GM19023 (cell line): ENCODE data around the gene EMC10.
"Not testable (repeated sequence)": the region's sequence is repeated elsewhere in the genome, so short reads cannot be mapped to it uniquely, and the experiment has no call there.

Experiments used
- ATAC-seq: cut with Tn5 transposase; IDR thresholded peaks from one replicate; pipeline ENCODE4 v1.9.1; 2021; ENCODE audit warnings: mild to moderate bottlenecking, moderate library complexity; ENCODE audit not compliant: unreplicated experiment

Gene EMC10

DNA sequence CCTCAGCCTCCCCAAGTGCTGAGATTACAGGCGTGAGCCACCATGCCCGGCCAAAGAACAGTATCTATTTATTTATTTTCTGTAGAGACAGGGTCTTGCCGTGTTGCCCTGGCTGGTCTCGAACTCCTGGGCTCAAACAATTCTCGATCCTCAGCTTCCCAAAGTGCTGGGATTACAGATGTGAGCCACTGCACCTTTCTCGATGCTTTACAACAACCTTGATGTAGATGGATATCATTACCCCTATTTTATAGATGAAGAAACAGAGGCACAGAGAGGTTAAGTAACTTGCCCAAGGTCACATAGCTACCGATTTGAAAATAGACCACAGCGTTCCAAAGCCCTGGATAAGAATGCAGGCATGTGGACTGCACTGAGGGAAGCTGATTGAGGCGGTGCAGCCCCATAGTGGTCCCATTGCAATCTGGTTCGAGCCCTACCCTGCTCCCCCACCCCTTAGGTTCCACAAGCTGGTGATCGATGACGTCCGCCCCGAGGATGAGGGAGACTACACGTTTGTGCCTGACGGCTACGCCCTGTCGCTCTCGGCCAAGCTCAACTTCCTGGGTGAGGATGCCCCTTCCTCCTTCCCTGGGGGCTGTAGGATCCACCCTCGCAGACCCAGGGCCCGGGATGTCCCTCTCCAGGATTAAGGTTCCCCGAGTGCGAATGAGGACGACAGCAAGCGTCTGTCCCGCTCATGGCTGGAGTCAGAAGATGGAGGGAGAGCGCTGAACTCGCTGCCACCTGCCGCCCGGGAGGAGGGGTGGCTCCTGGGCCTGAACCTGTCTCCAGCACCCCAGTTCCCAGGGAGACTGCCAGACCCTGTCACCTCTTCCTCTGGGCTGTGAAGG, 25.7 kb upstream of the EMC10 start:
- ATAC-seq = no peak

GRCh38 chr19:50451223-50451534, 25.1 kb upstream of the EMC10 start:
- no peak for ATAC-seq

DNA sequence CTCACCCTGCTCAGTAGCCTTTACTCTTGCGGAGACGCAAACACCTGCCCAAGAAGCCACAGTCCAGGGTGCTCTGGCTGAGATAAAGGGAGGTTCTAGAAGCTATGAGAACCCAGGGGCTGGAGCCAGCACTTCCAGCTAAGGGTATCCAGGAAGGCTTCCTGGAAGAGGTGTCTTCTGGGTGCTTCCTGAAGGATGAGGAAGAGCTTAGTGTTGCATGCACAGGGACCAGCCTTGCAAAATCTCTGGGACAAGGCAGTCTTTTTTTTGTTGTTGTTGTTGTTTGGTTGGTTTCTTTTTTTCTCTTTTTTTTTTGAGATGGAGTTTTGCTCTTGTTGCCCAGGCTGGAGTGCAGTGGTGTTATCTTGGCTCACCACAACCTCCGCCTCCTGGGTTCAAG, 23.1 kb upstream of the EMC10 start:
- no peak for ATAC-seq

DNA sequence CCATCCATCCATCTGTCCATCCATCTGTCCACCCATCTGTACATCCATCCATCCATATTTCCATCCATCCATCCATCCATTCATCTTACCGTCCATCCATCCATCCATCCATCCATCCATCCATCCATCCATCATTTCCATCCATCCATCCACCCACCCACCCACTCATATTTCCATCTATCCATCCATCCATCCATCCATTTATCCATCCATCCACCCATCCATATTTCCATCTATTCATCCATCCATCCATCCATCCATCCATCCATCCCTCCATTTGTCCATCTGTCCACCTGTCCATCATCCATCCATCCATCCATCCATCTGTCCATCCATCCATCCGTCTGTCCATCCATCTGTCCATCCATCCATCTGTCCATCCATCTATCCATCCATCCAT, 20.3 kb upstream of the EMC10 start:
- ATAC-seq = no peak

DNA sequence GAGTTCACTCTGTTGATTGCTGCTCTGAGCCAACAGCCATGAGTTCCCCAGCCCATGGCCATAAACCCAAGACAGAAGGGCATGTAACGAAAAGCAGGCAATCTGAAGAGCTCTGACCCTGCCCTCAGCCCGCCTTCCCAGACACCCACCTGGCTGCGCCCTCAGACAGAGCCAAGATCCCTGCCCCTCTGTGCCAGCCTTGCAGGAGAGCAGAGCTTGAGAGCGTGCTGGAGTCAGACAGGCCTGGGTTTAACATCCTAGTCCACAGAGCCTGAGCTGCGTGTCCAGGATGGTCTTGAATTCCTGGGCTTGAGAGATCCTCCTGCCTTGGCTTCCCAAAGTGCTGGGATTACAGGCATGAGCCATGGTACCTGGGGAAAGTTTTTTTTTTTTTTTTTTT, 19.0 kb upstream of the EMC10 start:
- no peak for ATAC-seq

GRCh38 chr19:50458396-50459066, 17.8 kb upstream of the EMC10 start:
- no peak for ATAC-seq

DNA sequence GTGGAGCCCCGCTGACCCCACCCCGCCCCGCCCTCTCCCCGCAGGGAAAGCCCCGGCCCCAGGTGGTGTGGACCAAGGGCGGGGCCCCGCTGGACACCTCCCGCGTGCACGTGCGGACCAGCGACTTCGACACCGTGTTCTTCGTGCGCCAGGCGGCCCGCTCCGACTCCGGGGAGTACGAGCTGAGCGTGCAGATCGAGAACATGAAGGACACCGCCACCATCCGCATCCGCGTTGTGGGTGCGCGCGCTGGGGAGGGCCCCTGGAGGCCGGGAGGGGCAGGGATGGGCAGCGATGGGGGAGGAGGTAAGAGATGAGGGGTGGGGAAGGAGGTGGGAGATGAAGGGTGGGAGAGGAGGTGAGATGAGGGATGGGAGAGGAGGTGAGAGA, 17.2 kb upstream of the EMC10 start:
- no peak for ATAC-seq

- ATAC-seq = no peak
These were observed 16.7 kb upstream of the EMC10 start for GRCh38 chr19:50459638-50460037.

GRCh38 chr19:50460161-50460765, 16.0 kb upstream of the EMC10 start:
- peak; percentile 56 for ATAC-seq

DNA sequence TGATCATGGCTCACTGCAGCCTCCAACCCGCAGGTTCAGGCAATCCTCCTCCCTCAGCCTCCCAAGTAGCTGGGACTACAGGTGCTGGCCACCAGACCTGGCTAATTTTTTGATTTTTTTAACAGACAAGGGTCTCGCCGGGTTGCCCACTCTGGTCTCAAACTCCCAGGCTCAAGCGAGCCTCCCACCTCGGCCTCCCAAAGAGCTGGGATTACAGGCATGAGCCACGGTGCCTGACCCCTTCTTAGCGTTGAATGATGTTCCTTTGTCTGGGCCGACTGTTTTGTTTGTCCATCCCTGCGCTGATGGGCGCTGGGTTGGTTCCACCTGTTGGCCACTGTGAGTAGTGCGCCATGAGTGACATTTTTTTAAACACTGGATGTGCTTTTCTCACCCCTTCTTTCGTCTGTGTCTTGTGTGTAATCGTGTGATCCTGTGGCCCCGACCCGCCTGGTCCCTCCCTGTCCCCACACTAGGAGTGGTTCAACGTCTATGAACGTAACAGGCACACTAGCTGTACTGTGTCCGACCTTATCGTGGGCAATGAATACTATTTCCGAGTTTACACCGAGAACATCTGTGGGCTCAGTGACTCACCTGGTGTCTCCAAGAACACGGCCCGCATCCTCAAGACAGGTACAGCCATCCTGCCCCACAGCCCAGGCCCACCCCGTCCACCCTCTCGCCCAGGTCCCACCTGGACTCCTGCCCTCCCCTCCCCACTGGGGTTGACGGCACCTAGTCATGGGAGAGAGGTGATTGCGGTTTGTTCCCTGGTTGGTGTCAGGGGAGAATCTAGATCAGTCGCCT, 15.0 kb upstream of the EMC10 start:
- ATAC-seq = no peak

- no peak for ATAC-seq
These were observed 13.3 kb upstream of the EMC10 start for GRCh38 chr19:50462970-50463369.

DNA sequence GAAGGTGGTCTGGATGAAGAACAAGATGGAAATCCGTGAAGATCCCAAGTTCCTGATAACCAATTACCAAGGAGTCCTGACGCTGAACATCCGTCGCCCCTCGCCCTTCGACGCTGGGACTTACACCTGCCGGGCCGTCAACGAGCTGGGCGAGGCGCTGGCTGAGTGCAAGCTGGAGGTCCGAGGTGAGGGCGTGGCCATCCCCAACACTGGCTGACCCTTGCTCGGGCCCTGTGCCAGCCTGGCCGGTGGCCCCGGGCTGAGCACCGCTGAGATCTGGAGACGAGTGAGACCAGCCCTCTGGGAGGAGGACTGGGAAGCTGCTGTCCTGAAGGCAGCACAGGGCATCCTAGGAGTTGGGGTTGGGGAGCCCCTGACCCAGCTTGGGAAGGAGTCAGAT, 12.0 kb upstream of the EMC10 start:
- ATAC-seq = no peak

DNA sequence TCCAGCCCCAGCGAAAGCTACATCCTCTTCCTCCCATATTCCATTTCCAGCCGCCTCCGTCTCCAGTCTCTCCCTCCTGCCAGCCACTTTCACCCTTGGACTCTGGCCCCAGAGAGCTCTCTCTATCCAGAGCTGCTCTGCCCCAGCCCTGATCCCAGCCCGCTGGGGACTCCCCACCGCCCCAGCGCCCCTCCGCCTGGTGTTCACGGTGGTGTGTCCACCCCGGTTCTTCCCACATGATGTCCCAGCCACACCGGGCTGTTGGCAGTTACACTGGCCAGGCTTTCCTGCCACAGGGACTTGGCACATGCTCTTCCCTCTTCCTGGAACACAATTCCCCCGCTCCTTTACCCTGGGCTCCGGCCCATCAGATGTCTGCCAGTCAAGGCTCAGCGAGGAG, 11.3 kb upstream of the EMC10 start:
- no peak for ATAC-seq

DNA sequence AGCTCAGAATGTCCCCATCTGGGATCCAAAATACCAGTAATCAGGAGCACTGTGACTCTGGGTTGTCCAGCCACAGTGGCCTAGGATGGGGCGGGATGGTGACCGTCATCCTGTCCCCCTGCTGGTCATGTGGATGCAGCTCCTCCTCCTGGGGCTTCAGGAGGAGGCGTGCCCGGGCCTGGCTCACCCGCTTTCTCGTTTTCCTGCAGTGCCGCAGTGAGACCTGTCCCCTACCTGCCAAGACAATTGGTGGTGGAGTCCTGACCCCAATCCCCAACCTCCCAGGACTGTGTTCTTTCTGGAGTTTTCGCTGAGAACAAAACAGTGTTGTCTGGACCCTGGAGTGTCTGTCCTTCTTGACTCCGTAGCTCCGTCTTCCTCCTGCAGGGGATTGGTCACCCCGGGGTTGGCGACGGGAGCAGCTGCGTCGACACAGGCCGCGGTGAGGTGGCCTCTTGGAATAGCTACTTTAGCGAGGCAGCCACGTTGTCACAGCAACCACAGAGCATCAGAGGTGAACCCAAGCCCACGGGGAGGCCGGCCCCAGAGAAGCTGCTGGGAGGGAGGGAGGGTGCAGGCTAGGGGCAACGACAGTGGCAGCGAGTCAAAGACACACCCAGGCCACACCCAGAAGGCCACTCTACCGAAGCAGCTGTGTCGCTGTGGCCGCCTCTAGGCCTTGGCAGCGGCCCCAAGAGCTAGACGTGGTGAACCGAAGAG, 10.2 kb upstream of the EMC10 start:
- no peak for ATAC-seq

DNA sequence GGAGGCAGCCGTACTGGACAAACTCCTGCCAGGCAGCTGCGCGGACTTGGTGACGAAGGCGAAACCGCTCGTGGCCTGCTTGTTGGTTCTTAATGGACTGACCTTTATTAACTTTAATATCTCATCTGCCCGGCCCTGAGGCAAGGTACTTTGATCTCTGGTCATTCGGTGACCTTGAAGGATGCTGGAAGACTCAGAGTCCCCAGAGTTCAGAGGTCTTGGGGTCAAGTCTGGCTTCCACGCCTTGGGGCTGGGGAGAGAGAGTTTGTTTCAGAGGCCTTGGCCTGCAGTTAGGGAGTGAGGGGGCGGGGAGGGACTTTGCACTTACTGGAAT, 9.6 kb upstream of the EMC10 start:
- ATAC-seq = no peak

GRCh38 chr19:50467566-50467965, 8.7 kb upstream of the EMC10 start:
- no peak for ATAC-seq

DNA sequence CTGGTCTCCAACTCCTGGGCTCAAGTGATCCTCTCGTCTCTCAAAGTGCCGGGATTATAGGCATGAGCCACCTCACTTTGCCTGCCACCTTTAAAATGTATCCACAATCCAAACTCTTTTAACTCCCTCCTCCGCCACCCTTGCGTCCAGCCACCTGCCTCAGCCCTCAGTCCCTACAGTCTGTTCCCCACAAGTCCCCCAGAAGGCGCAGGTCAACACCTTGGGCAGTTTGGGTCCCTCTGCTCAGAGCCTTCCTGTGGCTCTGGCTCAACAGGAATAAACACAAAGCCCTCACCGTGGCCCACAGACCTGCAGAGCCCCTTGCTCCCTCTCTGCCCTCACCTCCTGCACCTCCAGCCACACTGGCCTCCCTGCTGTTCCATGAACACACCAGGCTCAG, 7.5 kb upstream of the EMC10 start:
- no peak for ATAC-seq

DNA sequence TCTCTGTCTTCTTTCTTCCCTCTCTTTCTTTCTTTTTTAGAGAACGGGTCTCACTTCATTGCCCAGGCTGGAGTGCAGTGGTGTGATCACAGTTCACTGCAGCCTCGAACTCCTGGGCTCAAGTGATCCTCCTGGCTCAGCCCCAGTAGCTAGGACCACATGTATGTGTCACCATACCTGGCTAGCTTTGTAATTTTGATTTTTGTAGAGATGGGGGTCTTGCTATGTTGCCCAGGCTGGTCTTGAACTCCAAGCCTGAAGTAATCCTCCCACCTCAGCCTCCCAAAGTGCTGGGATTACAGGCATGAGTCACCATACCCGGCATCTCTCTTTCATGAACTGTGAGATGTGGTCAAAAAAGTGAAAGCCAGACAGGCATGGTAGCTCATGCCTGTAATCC, 3.0 kb upstream of the EMC10 start:
- ATAC-seq = not testable (repeated sequence)

GRCh38 chr19:50475101-50475568, 1.2 kb upstream of the EMC10 start:
- no peak for ATAC-seq

- no peak for ATAC-seq
These were observed 527 bp upstream of the EMC10 start for GRCh38 chr19:50475736-50476223.

GRCh38 chr19:50476907-50477238, 566 bp downstream of the EMC10 start:
- ATAC-seq = no peak
